D721Med (cell line): ENCODE results near the gene MED26.
"Not testable (repeated sequence)": the region's sequence is repeated elsewhere in the genome, so short reads cannot be mapped to it uniquely, and the experiment has no call there.

Source experiments
- DNase-seq: peaks from one replicate; pipeline ENCODE4 v3.0.0; 2011; ENCODE audit warnings: low spot score; ENCODE audit not compliant: insufficient read length
- FAIRE-seq: peaks from 2 replicates; lab custom pipeline; 2011; peaks lifted over from hg19 to GRCh38; lab: Jason Lieb, UNC
- CTCF ChIP-seq: IDR thresholded peaks from 2 replicates; pipeline ENCODE4 v1.5.1; 2012; ENCODE audit warnings: mild to moderate bottlenecking, control low read depth; ENCODE audit not compliant: insufficient read depth; ENCODE audit errors: missing control alignments

MED26 gene, protein sequence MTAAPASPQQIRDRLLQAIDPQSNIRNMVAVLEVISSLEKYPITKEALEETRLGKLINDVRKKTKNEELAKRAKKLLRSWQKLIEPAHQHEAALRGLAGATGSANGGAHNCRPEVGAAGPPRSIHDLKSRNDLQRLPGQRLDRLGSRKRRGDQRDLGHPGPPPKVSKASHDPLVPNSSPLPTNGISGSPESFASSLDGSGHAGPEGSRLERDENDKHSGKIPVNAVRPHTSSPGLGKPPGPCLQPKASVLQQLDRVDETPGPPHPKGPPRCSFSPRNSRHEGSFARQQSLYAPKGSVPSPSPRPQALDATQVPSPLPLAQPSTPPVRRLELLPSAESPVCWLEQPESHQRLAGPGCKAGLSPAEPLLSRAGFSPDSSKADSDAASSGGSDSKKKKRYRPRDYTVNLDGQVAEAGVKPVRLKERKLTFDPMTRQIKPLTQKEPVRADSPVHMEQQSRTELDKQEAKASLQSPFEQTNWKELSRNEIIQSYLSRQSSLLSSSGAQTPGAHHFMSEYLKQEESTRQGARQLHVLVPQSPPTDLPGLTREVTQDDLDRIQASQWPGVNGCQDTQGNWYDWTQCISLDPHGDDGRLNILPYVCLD

GRCh38 chr19:16628183-16628983 is at the start of gene MED26:
Gene MED26 (minus strand): TSS chr19:16628204. CDS start chr19:16627943, 261 bp downstream.
- no peak for TF ChIP-seq CTCF
- FAIRE-seq (no peak), DNase-seq (peak; percentile 79)

DNA sequence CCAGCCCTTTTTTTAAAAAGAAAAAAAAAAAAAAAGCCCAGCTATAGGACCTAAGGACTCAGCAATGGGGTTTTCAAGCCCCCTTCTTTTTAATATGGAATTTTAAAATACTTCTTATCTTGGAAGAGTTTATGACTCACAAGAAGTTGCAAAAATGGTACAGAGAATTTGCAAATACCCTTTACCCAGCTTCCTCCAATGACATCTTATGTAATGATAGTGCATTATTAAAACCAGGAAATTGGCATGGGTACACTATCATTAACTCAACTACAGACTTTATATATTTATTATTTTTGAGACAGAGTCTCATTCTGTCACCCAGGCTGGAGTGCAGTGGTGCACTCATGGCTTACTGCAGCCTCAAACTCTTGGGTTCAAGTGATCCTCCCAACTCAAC is 49.1 kb upstream of the MED26 start:
- no peak for FAIRE-seq
- no peak for DNase-seq
- TF ChIP-seq CTCF = no peak

DNA sequence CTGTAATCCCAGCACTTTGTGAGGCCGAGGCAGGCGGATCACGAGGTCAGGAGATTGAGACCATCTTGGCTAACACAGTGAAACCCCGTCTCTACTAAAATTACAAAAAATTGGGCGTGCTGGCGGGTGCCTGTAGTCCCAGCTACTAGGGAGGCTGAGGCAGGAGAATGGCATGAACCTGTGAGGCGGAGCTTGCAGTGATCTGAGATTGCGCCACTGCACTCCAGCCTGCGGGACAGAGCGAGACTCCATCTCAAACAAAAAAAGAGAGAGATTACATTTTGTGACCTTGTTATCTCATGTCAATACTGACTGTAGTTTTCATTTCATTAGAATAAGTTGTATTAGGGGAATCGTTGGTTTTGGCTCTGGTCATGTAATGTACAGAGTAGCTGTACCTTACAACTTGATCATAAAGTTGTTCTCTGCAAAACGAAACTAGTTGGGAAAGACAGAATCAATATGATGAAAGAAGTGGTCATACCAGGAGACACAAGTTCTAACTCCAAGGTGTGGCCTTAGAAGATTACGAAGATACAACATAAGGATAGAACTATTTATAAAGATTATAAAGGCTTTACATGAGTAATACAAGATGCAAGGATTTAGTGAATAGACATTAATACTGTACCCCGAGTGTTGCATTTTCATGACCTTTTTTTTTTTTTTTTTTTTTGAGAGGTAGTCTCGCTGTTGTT is 48.2 kb upstream of the MED26 start:
- DNase-seq = no peak
- TF ChIP-seq CTCF = no peak
- FAIRE-seq = no peak

DNA sequence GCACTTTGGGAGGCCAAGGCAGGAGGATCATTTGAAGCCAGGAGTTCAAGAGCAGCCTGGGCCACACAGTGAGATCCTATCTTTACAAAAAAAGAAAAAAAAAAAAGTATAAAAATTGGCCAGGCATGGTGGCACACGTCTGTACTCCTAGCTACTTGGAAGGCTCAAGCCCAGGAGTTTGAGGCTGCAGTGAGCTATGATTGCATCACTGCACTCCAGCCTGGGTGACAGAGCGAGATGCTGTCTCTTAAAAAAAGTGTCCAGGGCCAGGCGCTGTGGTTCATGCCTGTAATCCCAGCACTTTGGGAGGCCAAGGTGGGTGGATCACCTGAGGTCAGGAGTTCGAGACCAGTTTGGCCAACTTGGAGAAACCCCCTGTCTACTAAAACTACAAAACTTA is 45.8 kb upstream of the MED26 start:
- not testable (repeated sequence) for FAIRE-seq, DNase-seq

DNA sequence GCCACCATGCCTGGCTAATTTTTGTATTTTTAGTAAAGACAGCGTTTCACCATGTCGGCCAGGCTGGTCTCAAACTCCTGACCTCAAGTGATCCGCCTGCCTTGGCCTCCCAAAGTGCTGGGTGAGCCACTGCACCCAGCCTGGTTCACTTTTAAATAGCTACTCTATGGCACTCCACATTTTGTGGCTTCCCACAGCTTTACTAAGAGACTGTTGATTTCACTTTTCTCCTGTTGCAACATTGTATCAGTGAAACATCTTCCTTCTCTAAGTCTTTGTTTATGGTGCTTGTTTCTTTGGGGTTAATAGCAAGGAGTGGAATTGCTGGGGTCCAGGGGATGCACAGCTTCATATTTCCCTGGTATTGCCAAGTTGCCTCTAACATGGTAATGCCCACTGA is 45.2 kb upstream of the MED26 start:
- no peak for FAIRE-seq
- no peak for TF ChIP-seq CTCF
- no peak for DNase-seq

DNA sequence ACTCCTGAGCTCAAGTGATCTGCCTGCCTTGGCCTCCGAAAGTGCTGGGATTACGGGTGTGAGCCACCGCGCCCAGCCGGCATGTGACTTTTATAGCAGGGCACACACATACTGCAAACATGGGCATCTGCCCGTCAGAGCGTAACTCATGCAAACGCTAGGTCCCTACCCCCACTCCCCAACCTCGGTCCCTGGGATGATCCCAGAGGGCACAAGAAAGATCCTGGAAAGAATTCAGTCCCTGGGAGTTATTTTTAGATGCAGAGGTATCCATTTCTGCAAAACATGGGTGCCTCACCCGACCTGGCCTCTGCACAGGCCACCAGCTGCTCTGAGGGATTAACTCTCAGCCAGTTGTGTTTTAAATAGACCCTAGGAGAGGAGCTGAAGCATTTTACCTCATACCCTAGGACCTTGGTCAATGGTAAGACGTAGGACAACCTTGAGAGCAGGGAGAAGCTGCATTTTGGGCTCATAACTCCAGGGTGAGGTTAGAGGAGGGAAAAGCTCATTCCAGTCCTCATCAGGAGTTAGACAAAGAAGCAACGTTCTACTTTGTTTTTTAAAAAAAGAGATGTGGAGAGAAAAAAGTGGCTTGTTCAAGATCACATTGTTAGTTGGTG is 43.8 kb upstream of the MED26 start:
- FAIRE-seq = no peak
- DNase-seq = no peak
- no peak for TF ChIP-seq CTCF

DNA sequence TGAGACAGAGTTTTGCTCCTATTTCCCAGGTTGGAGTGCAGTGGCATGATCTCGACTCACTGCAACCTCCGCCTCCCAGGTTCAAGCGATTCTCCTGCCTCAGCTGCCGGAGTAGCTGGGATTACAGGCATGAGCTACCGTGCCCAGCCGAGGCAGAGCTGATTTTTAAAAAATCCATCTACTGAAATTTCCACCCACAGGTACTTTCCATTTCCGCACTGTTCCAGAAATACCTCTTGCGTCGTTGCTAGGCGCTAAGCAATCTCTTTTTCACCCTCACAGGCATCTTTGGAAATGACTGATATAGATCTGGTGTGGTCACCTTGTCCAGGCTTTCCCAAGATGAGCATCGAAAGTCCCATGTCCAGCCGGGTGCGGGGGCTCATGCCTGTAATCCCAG is 42.3 kb upstream of the MED26 start:
- DNase-seq (no peak), FAIRE-seq (no peak)
- TF ChIP-seq CTCF = no peak

DNA sequence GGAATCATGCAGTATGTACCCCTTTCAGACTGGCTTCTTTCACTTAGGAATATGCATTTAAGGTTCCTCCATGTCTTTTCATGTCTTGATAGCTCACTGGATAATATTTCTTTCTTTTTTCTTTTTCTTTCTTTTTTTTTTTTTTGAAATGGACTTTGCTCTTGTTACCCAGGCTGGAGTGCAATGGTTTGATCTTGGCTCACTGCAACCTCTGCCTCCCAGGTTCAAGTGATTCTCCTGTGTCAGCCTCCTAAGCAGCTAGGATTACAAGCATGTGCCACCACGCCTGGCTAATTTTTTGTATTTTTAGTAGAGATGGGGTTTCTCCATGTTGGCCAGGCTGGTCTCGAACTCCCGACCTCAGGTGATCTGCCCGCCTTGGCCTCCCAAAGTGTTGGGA is 40.7 kb upstream of the MED26 start:
- not testable (repeated sequence) for DNase-seq, FAIRE-seq
